NK-92 treated with Interleukin-12 subunit alpha and Interleukin-12 subunit beta, amount 100 ng/mL, for 24 hours (cell line): ENCODE results near the gene DCLK1.
"Not testable (repeated sequence)": the region's sequence is repeated elsewhere in the genome, so short reads cannot be mapped to it uniquely, and the experiment has no call there.

ENCODE experiments used
- DNase-seq: peaks from one replicate; lab custom pipeline; 2025; lab: John Stamatoyannopoulos, UW

DCLK1 gene

DNA sequence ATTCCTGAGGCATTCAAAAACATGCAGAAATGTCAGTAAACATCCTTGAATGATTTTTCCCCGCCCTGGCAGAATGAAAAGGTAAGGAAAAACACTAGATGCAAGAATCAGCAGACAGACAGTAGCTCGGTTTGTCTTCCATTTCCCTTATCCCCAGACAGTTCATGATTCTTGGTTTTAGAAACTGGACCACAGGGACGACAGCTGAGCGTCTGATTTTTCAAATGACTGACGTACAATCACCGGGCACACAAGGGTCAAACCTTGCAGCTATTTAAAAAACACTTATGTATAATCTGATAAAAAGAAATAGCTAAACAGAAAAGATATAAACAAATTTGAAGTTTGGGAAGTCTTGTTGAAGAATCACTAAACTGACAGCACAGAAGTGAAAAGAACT is 47.1 kb downstream of the DCLK1 start:
- no peak for DNase-seq

- DNase-seq: no peak
These were observed 48.4 kb downstream of the DCLK1 start for GRCh38 chr13:36082806-36083205.

DNA sequence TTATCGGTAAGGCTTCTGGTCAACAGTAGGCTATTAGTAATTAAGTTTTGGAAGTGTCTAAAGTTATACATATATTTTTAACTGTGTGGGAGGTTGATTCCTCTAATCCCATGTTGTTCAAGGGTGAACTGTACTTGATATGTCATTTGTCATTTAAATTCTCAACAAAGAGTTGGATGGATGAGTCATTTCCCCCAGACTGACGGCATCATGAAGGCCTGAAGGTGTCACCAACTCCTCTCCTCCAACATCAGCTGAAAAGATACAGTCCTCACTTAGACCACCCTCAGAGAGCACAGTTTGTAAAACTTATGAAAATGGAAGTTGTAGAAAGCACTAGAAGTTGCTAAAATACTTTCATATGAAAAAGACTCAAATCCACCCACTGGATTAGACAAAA is 48.8 kb downstream of the DCLK1 start:
- DNase-seq: no peak

DNA sequence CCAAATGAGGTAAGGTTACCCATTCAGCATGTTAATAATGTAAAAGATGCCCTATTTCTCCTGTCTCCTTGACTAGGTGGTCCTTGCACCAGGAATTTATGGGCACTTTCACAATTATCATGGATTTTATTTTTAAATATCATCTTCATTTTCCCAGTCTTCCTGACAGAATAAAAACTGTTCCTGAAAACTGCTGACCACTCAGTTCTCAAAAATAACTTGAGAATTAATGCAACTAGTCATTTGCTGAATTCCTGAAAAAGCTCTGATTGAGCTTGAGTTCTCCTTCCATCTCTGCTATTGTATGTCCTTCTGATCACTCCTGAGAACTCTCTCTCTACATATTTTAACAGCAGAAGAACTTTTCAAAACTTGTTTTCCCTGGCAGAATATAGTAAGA is 55.0 kb downstream of the DCLK1 start:
- no peak for DNase-seq

- DNase-seq: no peak
These were observed 56.5 kb downstream of the DCLK1 start for GRCh38 chr13:36074659-36075058.

DNA sequence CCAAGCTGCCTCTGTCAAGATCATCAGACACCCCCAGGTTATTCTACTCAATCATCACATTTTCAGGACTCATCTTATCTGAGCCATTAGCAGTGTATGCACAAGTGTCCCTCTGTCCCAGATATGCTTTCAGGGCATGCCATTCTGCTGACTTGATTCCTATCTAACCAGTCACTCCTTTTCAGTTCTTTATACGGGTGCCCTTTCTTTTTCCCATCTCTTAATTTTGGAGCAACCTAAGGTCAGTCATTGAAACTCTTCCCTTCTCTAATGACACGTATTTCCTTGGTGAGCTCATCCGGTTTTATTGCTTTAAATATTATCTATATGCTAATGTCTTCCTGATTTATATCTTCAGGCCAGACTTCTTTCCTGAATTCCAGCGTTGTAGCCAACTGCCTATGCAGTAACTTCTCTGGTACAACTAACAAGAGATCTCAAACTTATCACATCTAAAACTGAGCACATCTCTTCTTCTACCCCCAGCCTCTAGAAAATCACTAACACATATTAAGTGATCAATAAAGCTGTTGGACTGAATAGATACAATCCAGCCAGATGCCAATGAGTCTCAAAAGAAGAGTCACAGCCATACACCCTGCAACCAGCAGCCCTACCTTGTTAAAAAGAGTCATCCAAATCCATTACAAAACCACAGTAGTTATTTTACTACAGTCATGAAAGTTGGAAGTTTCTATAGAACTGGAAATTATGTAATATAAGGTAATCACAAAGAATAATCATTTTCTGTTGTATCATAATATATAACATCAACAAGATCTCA is 58.8 kb downstream of the DCLK1 start:
- DNase-seq: no peak

DNA sequence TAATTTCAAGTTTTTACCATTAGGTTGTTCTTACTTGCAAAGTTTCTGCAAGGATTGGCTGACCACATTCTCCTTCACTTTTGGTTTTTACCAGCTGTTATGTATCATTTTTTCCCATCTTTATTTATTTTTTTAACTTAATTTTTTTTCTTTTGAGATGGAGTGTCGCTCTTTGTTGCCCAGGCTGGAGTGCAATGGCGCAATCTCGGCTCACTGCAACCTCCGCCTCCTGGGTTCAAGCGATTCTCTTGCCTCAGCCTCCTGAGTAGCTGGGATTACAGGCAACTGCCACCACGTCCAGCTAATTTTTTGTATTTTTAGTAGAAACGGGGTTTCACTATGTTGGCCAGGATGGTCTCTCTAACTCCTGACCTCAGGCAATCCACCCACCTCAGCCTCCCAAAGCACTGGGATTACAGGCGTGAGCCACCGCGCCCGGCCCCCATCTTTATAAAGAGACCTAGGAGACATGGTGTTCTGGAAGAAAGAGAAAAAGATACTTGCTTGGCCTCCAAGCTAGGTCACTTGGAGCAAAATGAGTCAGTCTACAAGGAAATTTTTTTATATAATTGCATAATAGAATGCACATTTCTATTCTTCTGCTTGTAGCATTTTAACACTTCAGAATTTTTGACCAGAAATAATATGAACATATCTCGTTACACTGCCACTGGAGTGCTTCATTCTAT is 60.5 kb downstream of the DCLK1 start:
- not testable (repeated sequence) for DNase-seq

- DNase-seq: no peak
These were observed 61.3 kb downstream of the DCLK1 start for GRCh38 chr13:36069881-36070366.

DNA sequence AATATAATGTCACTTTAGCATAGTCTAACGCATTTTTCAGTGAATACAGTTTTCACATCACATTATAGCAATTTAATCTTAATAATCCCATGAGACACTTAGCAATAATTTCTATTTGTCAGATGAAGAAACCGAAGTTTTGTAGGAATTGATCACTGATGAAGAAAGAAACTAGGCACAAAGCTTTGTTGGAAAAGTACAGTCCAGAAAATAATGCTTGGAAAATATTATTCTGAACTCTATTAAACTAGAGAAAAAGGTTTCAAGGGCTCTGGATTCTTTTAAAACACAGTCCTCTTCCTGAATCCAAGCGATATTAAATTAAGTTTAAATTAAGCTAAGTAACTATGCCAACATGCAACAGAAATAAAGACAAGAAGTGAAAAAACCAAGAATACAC is 62.2 kb downstream of the DCLK1 start:
- no peak for DNase-seq

DNA sequence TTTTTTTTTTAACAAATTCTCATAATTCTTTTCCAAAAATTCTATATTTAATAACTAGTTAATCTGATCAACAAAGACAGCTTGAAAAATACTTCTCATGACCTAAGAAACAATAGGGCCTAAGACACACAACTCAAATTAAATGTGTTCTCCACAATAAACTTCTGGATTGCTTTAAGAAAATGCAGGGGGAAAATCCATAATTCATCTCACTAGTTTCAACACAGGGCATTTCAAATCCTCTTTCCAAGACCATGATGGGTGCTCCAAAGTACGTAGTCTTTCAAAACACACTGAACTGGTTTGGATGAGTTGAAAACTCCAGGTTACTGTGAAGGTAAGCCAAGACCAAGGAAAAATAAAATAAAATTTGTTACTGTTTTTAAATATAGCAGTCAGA is 62.6 kb downstream of the DCLK1 start:
- no peak for DNase-seq

GRCh38 chr13:36067746-36068381 is 63.3 kb downstream of the DCLK1 start:
- DNase-seq: no peak

- DNase-seq: no peak
These were observed 68.9 kb downstream of the DCLK1 start for GRCh38 chr13:36062249-36062648.

DNA sequence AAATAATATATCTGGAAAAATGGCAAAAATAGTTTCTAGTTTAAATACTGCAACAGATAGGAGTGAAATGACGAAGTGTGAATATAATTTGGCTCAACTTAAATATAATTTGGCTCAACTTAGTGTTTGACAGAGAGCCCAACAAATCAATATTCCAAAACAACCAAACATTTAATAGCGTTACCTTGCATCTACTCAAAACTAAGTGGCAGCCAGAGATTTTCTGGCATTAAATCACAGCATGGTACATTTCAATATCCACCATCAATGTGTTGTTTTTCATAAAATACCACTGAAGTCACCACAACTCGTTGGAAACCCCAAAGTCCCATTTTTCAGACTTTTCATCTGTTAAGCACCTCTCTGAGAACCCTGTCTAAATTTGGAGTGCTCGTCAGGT is 69.6 kb downstream of the DCLK1 start:
- DNase-seq: no peak

- DNase-seq: no peak
These were observed 70.1 kb downstream of the DCLK1 start for GRCh38 chr13:36061054-36061453.

- DNase-seq: no peak
These were observed 71.9 kb downstream of the DCLK1 start for GRCh38 chr13:36059321-36059720.

GRCh38 chr13:36058116-36058515 is 73.1 kb downstream of the DCLK1 start:
- DNase-seq: no peak

DNA sequence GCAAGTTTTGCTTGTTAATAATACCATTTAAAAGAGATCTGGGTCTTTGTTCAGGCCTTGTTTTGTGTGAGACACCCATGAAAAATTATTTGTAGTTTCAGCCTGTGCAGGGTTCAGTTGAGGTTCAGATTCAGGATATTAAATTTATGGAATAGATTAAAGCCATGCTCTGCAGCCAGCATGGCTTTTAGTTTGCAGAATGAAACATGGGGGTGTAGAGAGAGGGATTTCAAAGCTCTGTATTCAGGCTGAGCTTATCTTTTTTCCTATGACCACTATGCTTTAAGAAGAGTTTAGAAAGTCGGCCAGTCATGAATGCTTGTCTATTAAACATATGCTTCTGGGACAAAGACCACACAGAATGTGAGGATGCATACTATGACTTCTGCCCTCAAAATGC is 73.6 kb downstream of the DCLK1 start:
- DNase-seq: no peak

DNA sequence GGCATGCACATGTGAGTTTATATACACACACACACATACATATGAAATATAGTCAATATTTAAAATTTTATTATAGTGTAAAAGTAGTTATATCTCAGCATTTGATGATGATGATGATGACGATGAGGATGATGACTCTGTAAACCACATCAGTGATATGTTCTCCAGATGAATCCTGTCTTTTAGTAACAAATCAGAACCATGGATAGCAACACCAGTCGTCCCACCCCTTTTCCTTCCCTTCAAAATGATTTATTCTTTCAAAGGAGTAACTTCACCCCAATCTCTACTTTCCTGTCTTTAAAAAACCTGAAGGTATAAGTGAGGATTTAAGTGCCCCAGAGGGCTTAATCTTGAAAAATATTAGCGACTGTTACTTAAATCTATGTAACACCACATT is 74.1 kb downstream of the DCLK1 start:
- no peak for DNase-seq

- no peak for DNase-seq
These were observed 75.8 kb downstream of the DCLK1 start for GRCh38 chr13:36055366-36055765.

GRCh38 chr13:36054041-36054440 is 77.1 kb downstream of the DCLK1 start:
- DNase-seq: no peak

- no peak for DNase-seq
These were observed 80.1 kb downstream of the DCLK1 start for GRCh38 chr13:36051082-36051481.

GRCh38 chr13:36046672-36047071 is 84.5 kb downstream of the DCLK1 start:
- DNase-seq: no peak
